Smooth muscle cell (in vitro differentiated cells): ENCODE data around the gene TIMM22. TPM values are rescaled to one million over a fixed set of nuclear protein-coding genes. Genes with fewer than 3 reads are reported as not detected.

ENCODE experiments used
- DNase-seq: peaks from one replicate; lab custom pipeline; 2025; ENCODE audit not compliant: unreplicated experiment; lab: John Stamatoyannopoulos, UW
- H2AFZ ChIP-seq: fragments of 200-600 bp; sonication (generic); 2 replicates; pipeline ENCODE4 v1.6.0; 2016; ENCODE audit warnings: antibody characterized with exemption, low read depth, mild to moderate bottlenecking
- H3F3A ChIP-seq: fragments of 200-600 bp; sonication (generic); 2 replicates; pipeline ENCODE4 v1.6.0; 2017; ENCODE audit warnings: antibody characterized with exemption, low read depth
- H3K27ac ChIP-seq: fragments of 200-600 bp; sonication (generic); 2 replicates; pipeline ENCODE4 v1.5.1; 2016; ENCODE audit warnings: low read depth, mild to moderate bottlenecking
- H3K27me3 ChIP-seq: fragments of 200-600 bp; sonication (generic); 2 replicates; pipeline ENCODE4 v1.6.1; 2016; ENCODE audit warnings: low read depth, mild to moderate bottlenecking
- H3K36me3 ChIP-seq: fragments of 200-600 bp; sonication (generic); 2 replicates; pipeline ENCODE4 v1.5.1; 2016; ENCODE audit warnings: low read depth
- H3K4me1 ChIP-seq: fragments of 200-600 bp; sonication (generic); 2 replicates; pipeline ENCODE4 v1.5.1; 2016; ENCODE audit warnings: low read depth
- H3K4me2 ChIP-seq: fragments of 200-600 bp; sonication (generic); 2 replicates; pipeline ENCODE4 v1.6.0; 2016; ENCODE audit warnings: mild to moderate bottlenecking
- H3K4me3 ChIP-seq: fragments of 200-600 bp; sonication (generic); 2 replicates; pipeline ENCODE4 v1.5.1; 2016; ENCODE audit warnings: mild to moderate bottlenecking
- H3K79me2 ChIP-seq: fragments of 200-600 bp; sonication (generic); 2 replicates; pipeline ENCODE4 v1.6.0; 2016; ENCODE audit warnings: low read depth, mild to moderate bottlenecking
- H3K9ac ChIP-seq: fragments of 200-600 bp; sonication (generic); 2 replicates; pipeline ENCODE4 v1.6.0; 2016; ENCODE audit warnings: low read depth
- H3K9me3 ChIP-seq: fragments of 200-600 bp; sonication (generic); replicated peaks from 2 replicates; pipeline ENCODE4 v1.5.1; 2016; ENCODE audit warnings: low read depth
- H4K20me1 ChIP-seq: fragments of 200-600 bp; sonication (generic); 2 replicates; pipeline ENCODE4 v1.6.0; 2016; ENCODE audit warnings: low read depth
- CTCF ChIP-seq: fragments of 200-600 bp; sonication (generic); IDR thresholded peaks from 2 replicates; pipeline ENCODE4 v1.5.1; 2017; ENCODE audit warnings: borderline replicate concordance, mild to moderate bottlenecking, antibody characterized with exemption; ENCODE audit not compliant: insufficient read depth, poor library complexity, severe bottlenecking
- WGBS: methylation state at CpG from one replicate; pipeline ENCODE4 v1.1.7; 2016; ENCODE audit warnings: low lambda C conversion rate; 5-methylcytosine and 5-hydroxymethylcytosine counted together
- polyA plus RNA-seq: library from polyadenylated mRNA; unstranded; fragments of >200 nt; fragmentation: Nextera tagmentation; extraction: Ambion mirVana; gene quantifications from 2 replicates; pipeline ENCODE4 v1.2.1, GENCODE V29; 2016
- total RNA-seq: library from RNA; depleted of rRNA; stranded (reverse); fragments of >200 nt; gene quantifications from 2 replicates; pipeline ENCODE4 v1.2.3, GENCODE V29; 2014

The TIMM22 gene
- total and polyA plus RNA-seq, 2 experiments from 2014 or later, result 13.7 to 24.0 TPM

GRCh38 chr17:979539-980405, 17.2 kb upstream of the TIMM22 start, which contains the start of gene NXN:
Gene NXN (minus strand): TSS chr17:979776.
- Histone ChIP-seq H3K27me3 (no peaks in the 10 kb centered on the region), H3K4me3 (peak within 1 kb of the TSS; percentile 93), H4K20me1 (peaks cover 38% of the 10 kb centered on the region), H3K9me3 (no peaks in the 10 kb centered on the region), H3K79me2 (peaks cover 41% of the 10 kb centered on the region), H3K4me1 (peaks cover 26% of the 10 kb centered on the region), H3K27ac (peak within 1 kb of the TSS; percentile 70), H2AFZ (peak within 1 kb of the TSS; percentile 93), H3K4me2 (peak within 1 kb of the TSS; percentile 97), H3K9ac (peak within 1 kb of the TSS; percentile 86), H3F3A (peaks cover 4% of the 10 kb centered on the region), H3K36me3 (no peaks in the 10 kb centered on the region)
- DNase-seq, result peak; percentile 94
- WGBS, result 4% methylated on average over 50 of the region's 94 CpGs
- peak; percentile 12 for TF ChIP-seq CTCF

- Histone ChIP-seq H3K9me3 (no peaks in the 10 kb centered on the region), H3K79me2 (peaks cover 32% of the 10 kb centered on the region), H3K36me3 (no peaks in the 10 kb centered on the region), H4K20me1 (peaks cover 29% of the 10 kb centered on the region), H3K4me2 (peak overlapping the region; percentile 93), H3K27ac (no peak overlapping the region), H3K27me3 (no peaks in the 10 kb centered on the region), H2AFZ (peak overlapping the region; percentile 93), H3F3A (peaks cover 3% of the 10 kb centered on the region), H3K4me3 (peak overlapping the region; percentile 93), H3K4me1 (peaks cover 21% of the 10 kb centered on the region), H3K9ac (no peak overlapping the region)
- TF ChIP-seq CTCF, result peak; percentile 70
- DNase-seq, result peak; percentile 33
- 44% methylated on average over 43 of the region's 43 CpGs for WGBS
Observed at GRCh38 chr17:980406-981291, 16.3 kb upstream of the TIMM22 start.

GRCh38 chr17:981292-981658, 15.7 kb upstream of the TIMM22 start:
- Histone ChIP-seq H4K20me1 (peaks cover 24% of the 10 kb centered on the region), H3K4me2 (no peak overlapping the region), H3K36me3 (no peaks in the 10 kb centered on the region), H3K79me2 (peaks cover 26% of the 10 kb centered on the region), H3K9me3 (no peaks in the 10 kb centered on the region), H2AFZ (no peak overlapping the region), H3K4me3 (no peak overlapping the region), H3K4me1 (peaks cover 15% of the 10 kb centered on the region), H3K9ac (no peak overlapping the region), H3K27me3 (no peaks in the 10 kb centered on the region), H3F3A (no peaks in the 10 kb centered on the region), H3K27ac (no peak overlapping the region)
- no peak for TF ChIP-seq CTCF
- DNase-seq, result no peak
- 37% methylated on average over 10 of the region's 10 CpGs for WGBS
